Measurements from ENCODE around the gene COPZ2. TPM values are rescaled to one million over a fixed set of nuclear protein-coding genes. Genes with fewer than 3 reads are reported as not detected.

The COPZ2 gene
- total RNA-seq, 1 experiment from 2014 or later = 1.3 TPM

DNA sequence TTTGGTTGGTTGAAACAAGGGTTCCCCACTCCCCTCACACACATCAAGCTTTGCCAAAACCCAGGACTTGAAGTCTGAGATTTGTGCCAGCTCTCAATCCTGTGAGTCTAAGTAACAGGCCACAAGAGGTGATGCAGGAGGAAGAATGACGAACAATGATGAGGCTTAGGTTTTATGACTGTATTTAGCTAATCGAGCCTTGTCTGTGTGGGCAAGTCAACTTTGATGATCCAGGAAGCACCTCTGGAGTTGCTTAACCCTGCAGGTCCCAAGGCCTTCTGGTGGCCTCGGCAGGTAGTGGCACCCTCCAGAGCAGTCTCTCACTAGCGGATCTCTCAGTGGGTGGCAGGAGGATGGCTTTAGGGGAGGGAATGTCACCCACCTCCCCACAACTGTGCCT lies 38.0 kb downstream of the COPZ2 start:
- Histone ChIP-seq H3K4me2 (ENCODE audit: low read length) (no peak overlapping the region; the same call in 1 of the 2 replicates), H3K9me3 (ENCODE audit: low read length) (no peaks in the 10 kb centered on the region), H3K4me1 (ENCODE audit: insufficient read depth, low read length) (peaks cover 40% of the 10 kb centered on the region), H3F3A (ENCODE audit: low read length, unreplicated experiment) (no peaks in the 10 kb centered on the region), H3K27ac (ENCODE audit: low read length) (peak overlapping the region; percentile 60), H3K36me3 (ENCODE audit: low read depth, low read length) (no peaks in the 10 kb centered on the region), H3K9ac (ENCODE audit: low read length) (peak overlapping the region; percentile 13; the same call in 1 of the 2 replicates), H3K9me2 (replicated peaks; ENCODE audit: low read length) (no peaks in the 10 kb centered on the region), H4K20me1 (ENCODE audit: low read length) (no peaks in the 10 kb centered on the region), H3K27me3 (ENCODE audit: low read length) (no peaks in the 10 kb centered on the region), H3K79me2 (ENCODE audit: low read length) (no peaks in the 10 kb centered on the region), H2AFZ (ENCODE audit: low read length) (no peak overlapping the region), H3K4me3 (ENCODE audit: low read length) (no peak overlapping the region)
- DNase-seq = peak; percentile 75
- intact Hi-C loops (cut with micrococcal nuclease) = no loop called here
- POLR2A ChIA-PET (ENCODE audit: unreplicated experiment) = no interaction called here
- peak; percentile 39 for ATAC-seq
- CTCF ChIA-PET = interaction anchor here (0.6 kb wide), 1 partner anchor 12 kb away, joined by 4 read pairs; no protein-coding TSS in a partner anchor
- no TSS peak for BruUV-seq (replicated peaks)
- TF ChIP-seq CTCF (conservative IDR thresholded peaks at IDR 0.05; ENCODE audit: low read depth, low read length) = peak; percentile 17; the same call in 1 of the 2 replicates
- no peak for TF ChIP-seq EZH2 (IDR thresholded peaks at IDR 0.05; ENCODE audit: low read length, unreplicated experiment)

DNA sequence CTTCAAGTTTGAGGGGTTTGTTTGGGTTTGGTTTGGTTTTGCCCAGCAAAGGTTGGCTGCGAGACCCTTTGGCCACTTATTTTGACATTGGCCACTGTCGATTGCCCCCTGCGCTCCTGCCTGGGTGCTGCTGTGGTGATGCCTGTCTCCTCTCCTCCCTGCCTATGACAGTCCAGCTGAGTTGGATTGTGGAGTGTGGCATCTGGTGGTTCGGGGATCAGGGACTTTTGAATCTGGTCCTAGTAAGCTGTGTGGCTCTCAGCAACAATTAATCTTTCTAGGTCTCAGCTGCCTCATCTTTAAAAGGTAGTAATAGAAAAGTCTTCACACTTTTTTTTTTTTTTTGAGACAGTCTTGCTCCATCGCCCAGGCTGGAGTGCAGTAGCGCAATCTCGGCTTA lies 39.6 kb downstream of the COPZ2 start:
- POLR2A ChIA-PET (ENCODE audit: unreplicated experiment) = interaction anchor here (0.6 kb wide), 1 partner anchor 28 kb away, joined by 5 read pairs; no protein-coding TSS in a partner anchor
- BruUV-seq (replicated peaks) = no TSS peak
- H3K27me3 ChIP-seq (ENCODE audit: low read length) = no peaks in the 10 kb centered on the region
- H3K27ac ChIP-seq (ENCODE audit: low read length) = no peak overlapping the region
- no peaks in the 10 kb centered on the region for H4K20me1 ChIP-seq (ENCODE audit: low read length)
- ATAC-seq = no peak
- no peaks in the 10 kb centered on the region for H3K9me2 ChIP-seq (replicated peaks; ENCODE audit: low read length)
- TF ChIP-seq EZH2 (IDR thresholded peaks at IDR 0.05; ENCODE audit: low read length, unreplicated experiment) (no peak), EZH2phosphoT487 (IDR thresholded peaks at IDR 0.05; ENCODE audit: borderline replicate concordance, low read length) (no peak), CTCF (conservative IDR thresholded peaks at IDR 0.05; ENCODE audit: low read depth, low read length) (no peak)
- no peak overlapping the region for H2AFZ ChIP-seq (ENCODE audit: low read length)
- H3K9ac ChIP-seq (ENCODE audit: low read length) = no peak overlapping the region
- intact Hi-C loops (cut with micrococcal nuclease) = no loop called here
- H3K79me2 ChIP-seq (ENCODE audit: low read length) = no peaks in the 10 kb centered on the region
- peaks cover 29% of the 10 kb centered on the region for H3K4me1 ChIP-seq (ENCODE audit: insufficient read depth, low read length)
- H3K4me3 ChIP-seq (ENCODE audit: low read length) = no peak overlapping the region
- no peak for DNase-seq
- no peaks in the 10 kb centered on the region for H3K36me3 ChIP-seq (ENCODE audit: low read depth, low read length)
- H3F3A ChIP-seq (ENCODE audit: low read length, unreplicated experiment) = no peaks in the 10 kb centered on the region
- no peaks in the 10 kb centered on the region for H3K9me3 ChIP-seq (ENCODE audit: low read length)
- CTCF ChIA-PET = no interaction called here
- H3K4me2 ChIP-seq (ENCODE audit: low read length) = no peak overlapping the region

GRCh38 chr17:47997586-47997985 lies 40.0 kb downstream of the COPZ2 start:
- H2AFZ ChIP-seq (ENCODE audit: low read length) = no peak overlapping the region
- no peak overlapping the region for H3K4me2 ChIP-seq (ENCODE audit: low read length)
- peaks cover 24% of the 10 kb centered on the region for H3K4me1 ChIP-seq (ENCODE audit: insufficient read depth, low read length)
- ChIA-PET POLR2A (ENCODE audit: unreplicated experiment) (interaction anchor here (0.6 kb wide), 1 partner anchor 27 kb away, joined by 5 read pairs; no protein-coding TSS in a partner anchor), CTCF (no interaction called here)
- H3K9me2 ChIP-seq (replicated peaks; ENCODE audit: low read length) = no peaks in the 10 kb centered on the region
- ATAC-seq = no peak
- H4K20me1 ChIP-seq (ENCODE audit: low read length) = no peaks in the 10 kb centered on the region
- H3K27ac ChIP-seq (ENCODE audit: low read length) = no peak overlapping the region
- BruUV-seq (replicated peaks) = no TSS peak
- H3K36me3 ChIP-seq (ENCODE audit: low read depth, low read length) = no peaks in the 10 kb centered on the region
- no peak for DNase-seq
- no peak overlapping the region for H3K4me3 ChIP-seq (ENCODE audit: low read length)
- no peaks in the 10 kb centered on the region for H3K79me2 ChIP-seq (ENCODE audit: low read length)
- no peak overlapping the region for H3K9ac ChIP-seq (ENCODE audit: low read length)
- TF ChIP-seq CTCF (conservative IDR thresholded peaks at IDR 0.05; ENCODE audit: low read depth, low read length) (no peak), EZH2phosphoT487 (IDR thresholded peaks at IDR 0.05; ENCODE audit: borderline replicate concordance, low read length) (no peak), EZH2 (IDR thresholded peaks at IDR 0.05; ENCODE audit: low read length, unreplicated experiment) (no peak)
- no peaks in the 10 kb centered on the region for H3F3A ChIP-seq (ENCODE audit: low read length, unreplicated experiment)
- H3K9me3 ChIP-seq (ENCODE audit: low read length) = no peaks in the 10 kb centered on the region
- intact Hi-C loops (cut with micrococcal nuclease) = no loop called here
- no peaks in the 10 kb centered on the region for H3K27me3 ChIP-seq (ENCODE audit: low read length)
